MM.1S (cell line): ENCODE results near the gene SESN2.

Experiments used
- DNase-seq: peaks from one replicate; pipeline ENCODE4 v3.0.0-alpha.2; 2015
- H2AFZ ChIP-seq: fragments of 300-600 bp; sonication (generic); 2 replicates; pipeline ENCODE4 v1.6.0; 2016; ENCODE audit warnings: antibody characterized with exemption, low read length
- H3F3A ChIP-seq: fragments of 300-600 bp; sonication (generic); 2 replicates; pipeline ENCODE4 v1.6.1; 2016; ENCODE audit warnings: mild to moderate bottlenecking, antibody characterized with exemption, low read length, moderate library complexity, mixed read lengths; ENCODE audit not compliant: insufficient read depth
- H3K27ac ChIP-seq: fragments of 300-600 bp; sonication (generic); 2 replicates; pipeline ENCODE4 v1.5.1; 2016; ENCODE audit warnings: mild to moderate bottlenecking, low read length
- H3K27me3 ChIP-seq: fragments of 300-600 bp; sonication (generic); replicated peaks from 2 replicates; pipeline ENCODE4 v1.6.0; 2016; ENCODE audit warnings: low read length; ENCODE audit not compliant: insufficient read depth
- H3K36me3 ChIP-seq: fragments of 300-600 bp; sonication (generic); replicated peaks from 2 replicates; pipeline ENCODE4 v1.6.1; 2016; ENCODE audit warnings: mild to moderate bottlenecking, low read length, mixed read lengths; ENCODE audit not compliant: insufficient read depth
- H3K4me1 ChIP-seq: fragments of 300-600 bp; sonication (generic); 2 replicates; pipeline ENCODE4 v1.6.1; 2016; ENCODE audit warnings: low read length, mixed read lengths
- H3K4me2 ChIP-seq: fragments of 300-600 bp; sonication (generic); 2 replicates; pipeline ENCODE4 v1.6.0; 2016; ENCODE audit warnings: low read depth, low read length
- H3K4me3 ChIP-seq: fragments of 300-600 bp; sonication (generic); 2 replicates; pipeline ENCODE4 v1.5.1; 2016; ENCODE audit warnings: low read length, mixed read lengths
- H3K79me2 ChIP-seq: fragments of 300-600 bp; sonication (generic); 2 replicates; pipeline ENCODE4 v1.6.1; 2016; ENCODE audit warnings: mixed run types, low read length, mixed read lengths
- H3K9ac ChIP-seq: fragments of 300-600 bp; sonication (generic); 2 replicates; pipeline ENCODE4 v1.6.1; 2016; ENCODE audit warnings: low read length, mixed read lengths
- H3K9me2 ChIP-seq: fragments of 300-600 bp; sonication (generic); replicated peaks from 2 replicates; pipeline ENCODE4 v1.6.1; 2016; ENCODE audit warnings: mild to moderate bottlenecking, low read length, mixed read lengths; ENCODE audit not compliant: insufficient read depth
- H3K9me3 ChIP-seq: fragments of 300-600 bp; sonication (generic); replicated peaks from 2 replicates; pipeline ENCODE4 v1.6.1; 2016; ENCODE audit warnings: mild to moderate bottlenecking, low read length, mixed read lengths; ENCODE audit not compliant: insufficient read depth
- H4K20me1 ChIP-seq: fragments of 300-600 bp; sonication (generic); 2 replicates; pipeline ENCODE4 v1.6.1; 2016; ENCODE audit warnings: mild to moderate bottlenecking, low read length, moderate library complexity, mixed read lengths; ENCODE audit not compliant: insufficient read depth
- CTCF ChIP-seq: fragments of 300-600 bp; sonication (generic); IDR thresholded peaks from 2 replicates; pipeline ENCODE4 v1.5.1; 2016; ENCODE audit warnings: antibody characterized with exemption, low read length, mixed read lengths
- EZH2 ChIP-seq: fragments of 300-600 bp; sonication (generic); optimal IDR thresholded peaks from 2 replicates; pipeline ENCODE3; 2017; ENCODE audit warnings: low read depth, mild to moderate bottlenecking, antibody characterized with exemption, low read length, mixed read lengths
- EZH2phosphoT487 ChIP-seq: fragments of 300-600 bp; sonication (generic); IDR thresholded peaks from 2 replicates; pipeline ENCODE4 v1.6.1; 2018; ENCODE audit warnings: antibody characterized with exemption, low read length

SESN2 gene

GRCh38 chr1:28278763-28279162 is 19.4 kb downstream of the SESN2 start:
- Histone ChIP-seq H3K9ac (no peak overlapping the region), H3K79me2 (no peaks in the 10 kb centered on the region)

GRCh38 chr1:28279721-28280120 is 20.4 kb downstream of the SESN2 start:
- TF ChIP-seq EZH2phosphoT487, result no peak
- TF ChIP-seq CTCF, result no peak
- TF ChIP-seq EZH2, result no peak
- no peak for DNase-seq
- H3K9me3 ChIP-seq, result no peaks in the 10 kb centered on the region
- no peaks in the 10 kb centered on the region for H3K9me2 ChIP-seq
- no peaks in the 10 kb centered on the region for H3F3A ChIP-seq
- H3K27ac ChIP-seq, result no peak overlapping the region
- no peak overlapping the region for H2AFZ ChIP-seq
- no peaks in the 10 kb centered on the region for H3K79me2 ChIP-seq
- no peak overlapping the region for H3K9ac ChIP-seq
- no peaks in the 10 kb centered on the region for H4K20me1 ChIP-seq
- H3K4me3 ChIP-seq, result no peak overlapping the region
- no peaks in the 10 kb centered on the region for H3K4me1 ChIP-seq
- no peak overlapping the region for H3K4me2 ChIP-seq
- H3K36me3 ChIP-seq, result no peaks in the 10 kb centered on the region; the same call in 1 of the 2 replicates
- no peaks in the 10 kb centered on the region for H3K27me3 ChIP-seq

More at GRCh38 chr1:28278763-28279162, 19.4 kb downstream of the SESN2 start:
- Histone ChIP-seq H2AFZ (no peak overlapping the region), H3K4me2 (no peak overlapping the region), H3K9me3 (no peaks in the 10 kb centered on the region), H3K36me3 (no peaks in the 10 kb centered on the region; the same call in 1 of the 2 replicates), H3F3A (no peaks in the 10 kb centered on the region), H4K20me1 (no peaks in the 10 kb centered on the region), H3K4me1 (no peaks in the 10 kb centered on the region), H3K27me3 (no peaks in the 10 kb centered on the region), H3K27ac (no peak overlapping the region), H3K9me2 (no peaks in the 10 kb centered on the region), H3K4me3 (no peak overlapping the region)
- DNase-seq, result no peak
- TF ChIP-seq EZH2phosphoT487, result no peak
- no peak for TF ChIP-seq CTCF
- no peak for TF ChIP-seq EZH2

- Histone ChIP-seq H3K4me1 (no peaks in the 10 kb centered on the region), H3K9me3 (no peaks in the 10 kb centered on the region), H3K36me3 (no peaks in the 10 kb centered on the region), H3F3A (no peaks in the 10 kb centered on the region), H3K4me3 (no peak overlapping the region), H3K27me3 (no peaks in the 10 kb centered on the region), H3K4me2 (no peak overlapping the region), H3K9ac (no peak overlapping the region), H3K9me2 (no peaks in the 10 kb centered on the region), H3K79me2 (no peaks in the 10 kb centered on the region), H3K27ac (no peak overlapping the region), H4K20me1 (no peaks in the 10 kb centered on the region), H2AFZ (no peak overlapping the region)
- DNase-seq, result no peak
- no peak for TF ChIP-seq CTCF
- no peak for TF ChIP-seq EZH2
- TF ChIP-seq EZH2phosphoT487, result no peak
These were observed 21.2 kb downstream of the SESN2 start for GRCh38 chr1:28280501-28280900.
